ENCODE data around the gene MAPRE2.

- TF ChIP-seq CTCF (IDR thresholded peaks at IDR 0.05 in 8 of 11, conservative IDR thresholded peaks at IDR 0.05 in 3 of 11) (no peak), POLR2A (IDR thresholded peaks at IDR 0.05) (no peak)
Measured at GRCh38 chr18:35028536-35028935, 12.7 kb upstream of the MAPRE2 start.
